Stomach (tissue), 9 donors: ENCODE measurements around the gene CDC5L. TPM values are rescaled to one million over a fixed set of nuclear protein-coding genes. Genes with fewer than 3 reads are reported as not detected.

Experiments
- DNase-seq, 2 donors: peaks; one replicate each; pipeline versions ENCODE4 v3.0.0 to v3.0.0-alpha.2; 2013 to 2019
- H3K27ac ChIP-seq, 5 donors: fragments of 200-600 bp in 4 of 5; sonication (generic) in 4 of 5; one replicate each; pipeline ENCODE4 v1.5.1; 2013 to 2019; ENCODE audit warnings: mild to moderate bottlenecking in 1 of 5, moderate library complexity in 1 of 5
- H3K27me3 ChIP-seq, 3 donors: fragments of 200-600 bp; sonication (generic); one replicate each; pipeline ENCODE4 v1.5.1; 2017 to 2019; ENCODE audit warnings: mixed run types in 1 of 3
- H3K36me3 ChIP-seq, 4 donors: fragments of 200-600 bp; sonication (generic); 1 replicate in 3 of 4; 2 replicates in 1 of 4; pipeline ENCODE4 v1.5.1; 2016 to 2019
- H3K4me1 ChIP-seq, 4 donors: fragments of 200-600 bp; sonication (generic); one replicate each; pipeline ENCODE4 v1.5.1; 2016 to 2019
- H3K4me3 ChIP-seq, 4 donors: fragments of 200-600 bp; sonication (generic) in 3 of 4; one replicate each; pipeline ENCODE4 v1.5.1; 2016 to 2019; ENCODE audit warnings: mild to moderate bottlenecking in 1 of 4
- H3K9me3 ChIP-seq, 4 donors: fragments of 200-600 bp; sonication (generic); one replicate each; pipeline ENCODE4 v1.5.1; 2016 to 2019
- CTCF ChIP-seq, 7 experiments: fragments of 450-650 bp in 4 of 7; fragments of 200-600 bp in 3 of 7; sonication (generic) in 3 of 7; IDR thresholded peaks; one replicate each; pipeline ENCODE4 v1.5.1; 2016 to 2019; ENCODE audit warnings: antibody characterized with exemption in 7 of 7, control low read depth in 2 of 7, mild to moderate bottlenecking in 1 of 7
- EP300 ChIP-seq: sonication (generic); formaldehyde crosslinking; IDR thresholded peaks from one replicate; pipeline ENCODE4 v1.6.1; 2017; ENCODE audit warnings: antibody characterized with exemption
- POLR2A ChIP-seq, 4 donors: fragments of 450-650 bp; IDR thresholded peaks; one replicate each; pipeline ENCODE4 v1.6.1; 2016; ENCODE audit warnings: antibody characterized with exemption in 4 of 4, control low read depth in 2 of 4, mild to moderate bottlenecking in 1 of 4, moderate library complexity in 1 of 4
- POLR2AphosphoS5 ChIP-seq, 3 donors: sonication (generic); formaldehyde crosslinking; IDR thresholded peaks; one replicate each; pipeline ENCODE4 v1.6.1; 2016; ENCODE audit warnings: antibody characterized with exemption in 3 of 3
- WGBS, 5 donors: extraction: QIAGEN DNeasy Blood & Tissue Kit in 3 of 5; methylation state at CpG; one replicate each; pipeline versions ENCODE4 v1.1.5 to v1.1.7; 2013 to 2018; 5-methylcytosine and 5-hydroxymethylcytosine counted together
- intact Hi-C: fragments of 100-400 bp; cut with DNase I; formaldehyde crosslinking; loops from one replicate; pipeline ENCODE4 v1.15.1; 2023; ENCODE audit warnings: low total_unique reads
- polyA plus RNA-seq, 3 donors: library from polyadenylated mRNA; stranded (reverse); fragments of 200-250 nt; gene quantifications; one replicate each; pipeline ENCODE4 v1.2.3, GENCODE V29; 2013
- small RNA-seq, 4 donors: library from RNA; depleted of rRNA; stranded (forward); fragments of <200 nt; gene quantifications; one replicate each; pipeline ENCODE3, GENCODE V24; 2016
- total RNA-seq, 5 donors: library from RNA; depleted of rRNA; stranded (reverse); fragments of >200 nt; gene quantifications; one replicate each; pipeline versions ENCODE4 v1.1.0 to v1.2.3, GENCODE V29; 2014 to 2016
- donor health status: healthy with polysubstance abuse.
- donor health status: Bipolar disorder and iron deficiency.
- donor health status: healthy.

Gene CDC5L
- total and polyA plus RNA-seq, 8 donors, result 4.9 to 29.2 (median 8.2) TPM

- no peak for TF ChIP-seq EP300
- TF ChIP-seq POLR2AphosphoS5 (IDR thresholded peaks at IDR 0.05), result no peak
- no peak for TF ChIP-seq POLR2A (IDR thresholded peaks at IDR 0.05)
- no peak for TF ChIP-seq CTCF (IDR thresholded peaks at IDR 0.05)
- H3K27me3 ChIP-seq, result peaks cover 0 to 6% (median 0%) of the 10 kb centered on the region in 3 donors
- H3K9me3 ChIP-seq, result peaks cover 3 to 11% (median 5%) of the 10 kb centered on the region in 4 donors
- no peak overlapping the region for H3K4me3 ChIP-seq
- H3K4me1 ChIP-seq, result no peaks in the 10 kb centered on the region
- no peak for DNase-seq
- no peak overlapping the region for H3K27ac ChIP-seq
- intact Hi-C loops, result no loop called here
- WGBS, 5 donors, result 86 to 90% (median 87%) methylated on average over 5 of the region's 5 CpGs
- no peaks in the 10 kb centered on the region for H3K36me3 ChIP-seq
Measured at GRCh38 chr6:44497807-44498206, 110.3 kb downstream of the CDC5L start.

DNA sequence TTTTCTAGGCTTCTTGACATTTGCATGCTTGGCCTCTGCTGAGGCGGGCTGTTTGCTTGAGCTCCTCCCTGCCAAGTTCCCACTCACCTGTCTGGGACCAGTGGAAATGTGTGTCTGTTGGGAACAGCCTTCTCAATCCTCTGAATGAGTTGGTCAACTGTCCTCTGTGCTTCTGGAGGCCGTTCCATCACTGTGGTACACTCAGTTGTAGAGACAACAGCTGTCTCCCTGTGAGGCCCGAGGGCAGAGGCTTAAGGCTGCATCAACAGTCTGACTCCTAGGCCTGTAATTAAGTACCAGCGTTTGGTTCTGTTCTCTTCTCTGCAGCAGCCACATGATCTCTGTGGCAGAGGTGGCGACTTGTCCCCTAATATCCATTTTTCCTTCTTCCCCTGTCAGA, 110.9 kb downstream of the CDC5L start:
- DNase-seq, result no peak
- Histone ChIP-seq H3K27ac (no peak overlapping the region), H3K36me3 (no peaks in the 10 kb centered on the region), H3K4me1 (no peaks in the 10 kb centered on the region), H3K4me3 (no peak overlapping the region), H3K9me3 (peaks cover 3 to 11% (median 5%) of the 10 kb centered on the region in 4 donors), H3K27me3 (peaks cover 0 to 6% (median 0%) of the 10 kb centered on the region in 3 donors)
- TF ChIP-seq POLR2A (IDR thresholded peaks at IDR 0.05) (no peak), EP300 (no peak), CTCF (IDR thresholded peaks at IDR 0.05) (no peak), POLR2AphosphoS5 (IDR thresholded peaks at IDR 0.05) (no peak)
- 75 to 84% (median 82%) methylated on average over 4 to 5 of the region's 5 CpGs for WGBS, 5 donors
- intact Hi-C loops, result no loop called here

DNA sequence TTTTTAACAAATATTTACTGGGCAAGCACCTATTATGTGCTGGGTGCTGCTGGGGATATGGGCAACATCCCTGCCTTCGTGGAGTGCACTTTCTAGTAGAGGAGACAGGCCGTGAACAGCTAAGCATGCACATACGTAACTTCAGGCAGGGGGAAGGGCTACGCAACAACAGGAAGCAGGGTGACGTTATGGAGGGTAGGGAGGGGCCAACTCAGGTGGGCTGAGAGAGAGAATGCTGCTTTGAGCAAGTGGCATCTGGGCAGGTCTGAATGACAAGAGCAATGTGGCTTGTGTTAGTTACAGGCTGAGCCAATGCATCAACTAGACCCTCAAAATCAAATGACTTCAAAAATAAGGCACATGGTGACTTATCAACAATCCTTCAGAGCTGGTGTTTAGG, 112.1 kb downstream of the CDC5L start:
- peaks cover 3 to 11% (median 5%) of the 10 kb centered on the region in 4 donors for H3K9me3 ChIP-seq
- H3K27ac ChIP-seq, result no peak overlapping the region
- no peak for TF ChIP-seq POLR2AphosphoS5 (IDR thresholded peaks at IDR 0.05)
- TF ChIP-seq POLR2A (IDR thresholded peaks at IDR 0.05), result no peak
- TF ChIP-seq CTCF (IDR thresholded peaks at IDR 0.05), result no peak
- no peak for TF ChIP-seq EP300
- H3K27me3 ChIP-seq, result peaks cover 0 to 6% (median 0%) of the 10 kb centered on the region in 3 donors
- WGBS, 5 donors, result 67 to 82% (median 73%) methylated on average over 5 of the region's 5 CpGs
- intact Hi-C loops, result no loop called here
- H3K36me3 ChIP-seq, result no peaks in the 10 kb centered on the region
- DNase-seq, result no peak
- no peak overlapping the region for H3K4me3 ChIP-seq
- no peaks in the 10 kb centered on the region for H3K4me1 ChIP-seq

Small RNA genes within 50 kb of the gene (small RNA-seq; reads per million reads assigned to genes)
- 0 reads per million in 4 donors for gene MIR4642

Other genes with a start within 250 kb of the CDC5L start
- under 1 TPM in 1 of 5 donors, not detected in 4; 0.18 TPM for gene CAPN11, start 228.9 kb upstream of the CDC5L start, total RNA-seq
- gene CAPN11, start 228.9 kb upstream of the CDC5L start, polyA plus RNA-seq, result under 1 TPM in 2 of 3 donors, not detected in 1; 0.15 to 0.19 TPM
- gene MYMX, start 170.8 kb upstream of the CDC5L start, total RNA-seq, result not detected
- 1 to 10 TPM in 1 of 3 donors, under 1 TPM in 1, not detected in 1; 0.95 to 3.4 TPM for gene MYMX, start 170.8 kb upstream of the CDC5L start, polyA plus RNA-seq
- 100 to 1,000 TPM in 2 of 5 donors, 10 to 100 TPM in 3; 26.4 to 217 (median 77.4) TPM for gene SLC29A1, start 164.1 kb upstream of the CDC5L start, total RNA-seq
- gene SLC29A1, start 164.1 kb upstream of the CDC5L start, polyA plus RNA-seq, result 10 to 100 TPM; 22.6 to 33.5 (median 29.0) TPM
- gene HSP90AB1, start 140.6 kb upstream of the CDC5L start, total RNA-seq, result 100 to 1,000 TPM; 168 to 414 (median 370) TPM
- 100 to 1,000 TPM; 267 to 549 (median 348) TPM for gene HSP90AB1, start 140.6 kb upstream of the CDC5L start, polyA plus RNA-seq
- 10 to 100 TPM in 4 of 5 donors, 1 to 10 TPM in 1; 1.4 to 60.1 (median 27.0) TPM for gene SLC35B2, start 130.2 kb upstream of the CDC5L start, total RNA-seq
- gene SLC35B2, start 130.2 kb upstream of the CDC5L start, polyA plus RNA-seq, result 10 to 100 TPM in 2 of 3 donors, 1 to 10 TPM in 1; 7.3 to 17.2 (median 16.6) TPM
- gene NFKBIE, start 122.2 kb upstream of the CDC5L start, total RNA-seq, result 10 to 100 TPM in 1 of 5 donors, 1 to 10 TPM in 1, under 1 TPM in 1, not detected in 2; 0.89 to 23.5 (median 3.5) TPM
- 10 to 100 TPM in 2 of 3 donors, 1 to 10 TPM in 1; 9.9 to 14.2 (median 10.6) TPM for gene NFKBIE, start 122.2 kb upstream of the CDC5L start, polyA plus RNA-seq
- under 1 TPM in 2 of 5 donors, not detected in 3; 0.18 to 0.29 TPM for gene TMEM151B, start 117.3 kb upstream of the CDC5L start, total RNA-seq
- gene TMEM151B, start 117.3 kb upstream of the CDC5L start, polyA plus RNA-seq, result under 1 TPM in 2 of 3 donors, not detected in 1; 0.12 to 0.28 TPM
- gene AARS2, start 74.4 kb upstream of the CDC5L start, total RNA-seq, result 10 to 100 TPM in 2 of 5 donors, 1 to 10 TPM in 3; 6.4 to 19.3 (median 8.0) TPM
- 1 to 10 TPM; 2.9 to 4.2 (median 3.1) TPM for gene AARS2, start 74.4 kb upstream of the CDC5L start, polyA plus RNA-seq
- not detected for gene SPATS1, start 45.1 kb upstream of the CDC5L start, total RNA-seq
- gene SPATS1, start 45.1 kb upstream of the CDC5L start, polyA plus RNA-seq, result not detected